ENCODE data around the gene TEX264.
"Not testable (repeated sequence)": the region's sequence is repeated elsewhere in the genome, so short reads cannot be mapped to it uniquely, and the experiment has no call there.

The TEX264 gene

GRCh38 chr3:51734572-51734907 lies 63.5 kb downstream of the TEX264 start:
- TF ChIP-seq CTCF (conservative IDR thresholded peaks at IDR 0.05; ENCODE audit: low read length), result no peak
- H3K4me3 ChIP-seq (ENCODE audit: low read length), result no peak overlapping the region
- DNase-seq (ENCODE audit: low read depth), result no peak

GRCh38 chr3:51735039-51735438 lies 64.0 kb downstream of the TEX264 start:
- no peak for DNase-seq (ENCODE audit: low read depth)
- H3K4me3 ChIP-seq (ENCODE audit: low read length), result no peak overlapping the region
- no peak for TF ChIP-seq CTCF (conservative IDR thresholded peaks at IDR 0.05; ENCODE audit: low read length)

GRCh38 chr3:51735950-51736349 lies 64.9 kb downstream of the TEX264 start:
- DNase-seq (ENCODE audit: low read depth), result no peak
- H3K4me3 ChIP-seq (ENCODE audit: low read length), result no peak overlapping the region
- TF ChIP-seq CTCF (conservative IDR thresholded peaks at IDR 0.05; ENCODE audit: low read length), result no peak

GRCh38 chr3:51739110-51739509 lies 68.1 kb downstream of the TEX264 start:
- TF ChIP-seq CTCF (conservative IDR thresholded peaks at IDR 0.05; ENCODE audit: low read length), result no peak
- no peak overlapping the region for H3K4me3 ChIP-seq (ENCODE audit: low read length)
- DNase-seq (ENCODE audit: low read depth), result no peak

GRCh38 chr3:51742320-51742719 lies 71.3 kb downstream of the TEX264 start:
- not testable (repeated sequence) for H3K4me3 ChIP-seq (ENCODE audit: low read length); DNase-seq (ENCODE audit: low read depth)

GRCh38 chr3:51742978-51743377 lies 71.9 kb downstream of the TEX264 start:
- H3K4me3 ChIP-seq (ENCODE audit: low read length); DNase-seq (ENCODE audit: low read depth): not testable (repeated sequence)

GRCh38 chr3:51747840-51748239 lies 76.8 kb downstream of the TEX264 start:
- DNase-seq (ENCODE audit: low read depth), result no peak
- no peak for TF ChIP-seq CTCF (conservative IDR thresholded peaks at IDR 0.05; ENCODE audit: low read length)
- H3K4me3 ChIP-seq (ENCODE audit: low read length), result no peak overlapping the region

GRCh38 chr3:51748327-51748726 lies 77.3 kb downstream of the TEX264 start:
- no peak for TF ChIP-seq CTCF (conservative IDR thresholded peaks at IDR 0.05; ENCODE audit: low read length)
- H3K4me3 ChIP-seq (ENCODE audit: low read length), result no peak overlapping the region
- DNase-seq (ENCODE audit: low read depth), result no peak
